Measurements from ENCODE around the gene MPP1.

Gene MPP1

GRCh38 chrX:154793084-154793795, 12.0 kb downstream of the MPP1 start:
- H3K36me3 ChIP-seq (ENCODE audit: insufficient read depth): no peaks in the 10 kb centered on the region
- no peak overlapping the region for H3K4me2 ChIP-seq
- no peaks in the 10 kb centered on the region for H3K4me1 ChIP-seq (ENCODE audit: low read depth, poor library complexity, severe bottlenecking)
- no peak overlapping the region for H3K27ac ChIP-seq
- H3K4me3 ChIP-seq (IDR thresholded peaks at IDR 0.05; ENCODE audit: insufficient read depth, low read depth, low read length): no peak overlapping the region
- no peaks in the 10 kb centered on the region for H3K79me2 ChIP-seq (ENCODE audit: insufficient read depth, low read depth)
- no peak overlapping the region for H2AFZ ChIP-seq (ENCODE audit: low read depth)
- TF ChIP-seq, protein P1, sequence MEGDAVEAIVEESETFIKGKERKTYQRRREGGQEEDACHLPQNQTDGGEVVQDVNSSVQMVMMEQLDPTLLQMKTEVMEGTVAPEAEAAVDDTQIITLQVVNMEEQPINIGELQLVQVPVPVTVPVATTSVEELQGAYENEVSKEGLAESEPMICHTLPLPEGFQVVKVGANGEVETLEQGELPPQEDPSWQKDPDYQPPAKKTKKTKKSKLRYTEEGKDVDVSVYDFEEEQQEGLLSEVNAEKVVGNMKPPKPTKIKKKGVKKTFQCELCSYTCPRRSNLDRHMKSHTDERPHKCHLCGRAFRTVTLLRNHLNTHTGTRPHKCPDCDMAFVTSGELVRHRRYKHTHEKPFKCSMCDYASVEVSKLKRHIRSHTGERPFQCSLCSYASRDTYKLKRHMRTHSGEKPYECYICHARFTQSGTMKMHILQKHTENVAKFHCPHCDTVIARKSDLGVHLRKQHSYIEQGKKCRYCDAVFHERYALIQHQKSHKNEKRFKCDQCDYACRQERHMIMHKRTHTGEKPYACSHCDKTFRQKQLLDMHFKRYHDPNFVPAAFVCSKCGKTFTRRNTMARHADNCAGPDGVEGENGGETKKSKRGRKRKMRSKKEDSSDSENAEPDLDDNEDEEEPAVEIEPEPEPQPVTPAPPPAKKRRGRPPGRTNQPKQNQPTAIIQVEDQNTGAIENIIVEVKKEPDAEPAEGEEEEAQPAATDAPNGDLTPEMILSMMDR (conservative IDR thresholded peaks at IDR 0.05; ENCODE audit: low read depth, low read length): no peak
- H4K20me1 ChIP-seq (ENCODE audit: insufficient read depth): no peaks in the 10 kb centered on the region
- no peak overlapping the region for H3K9ac ChIP-seq
- no peaks in the 10 kb centered on the region for H3K27me3 ChIP-seq (ENCODE audit: insufficient read depth, low read depth)

DNA sequence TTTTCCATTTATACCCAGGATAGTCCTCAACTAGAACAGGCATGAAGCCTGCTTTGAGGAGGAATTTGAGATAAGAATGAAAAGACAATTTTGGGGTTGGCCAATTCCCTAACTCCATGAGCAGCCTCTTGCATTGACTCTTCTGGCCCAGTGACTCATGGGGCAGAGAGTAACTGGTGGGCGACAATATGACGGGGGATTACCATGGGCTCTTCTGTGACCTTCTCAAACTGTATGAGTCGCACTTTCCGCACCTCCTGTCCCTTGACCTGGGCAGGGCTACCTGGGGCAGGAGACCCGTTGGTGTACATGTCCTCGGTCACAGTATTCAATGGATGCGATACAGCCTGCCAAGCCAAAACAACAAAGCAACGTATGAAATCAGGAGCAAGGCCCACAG, 13.3 kb downstream of the MPP1 start:
- Histone ChIP-seq H3K9ac (no peak overlapping the region), H3K4me2 (no peak overlapping the region), H4K20me1 (ENCODE audit: insufficient read depth) (no peaks in the 10 kb centered on the region), H3K4me3 (IDR thresholded peaks at IDR 0.05; ENCODE audit: insufficient read depth, low read depth, low read length) (no peak overlapping the region), H3K27me3 (ENCODE audit: insufficient read depth, low read depth) (no peaks in the 10 kb centered on the region), H3K27ac (no peak overlapping the region), H3K4me1 (ENCODE audit: low read depth, poor library complexity, severe bottlenecking) (no peaks in the 10 kb centered on the region), H3K36me3 (ENCODE audit: insufficient read depth) (no peaks in the 10 kb centered on the region), H2AFZ (ENCODE audit: low read depth) (no peak overlapping the region), H3K79me2 (ENCODE audit: insufficient read depth, low read depth) (no peaks in the 10 kb centered on the region)
- TF ChIP-seq, protein P1 (conservative IDR thresholded peaks at IDR 0.05; ENCODE audit: low read depth, low read length): no peak

DNA sequence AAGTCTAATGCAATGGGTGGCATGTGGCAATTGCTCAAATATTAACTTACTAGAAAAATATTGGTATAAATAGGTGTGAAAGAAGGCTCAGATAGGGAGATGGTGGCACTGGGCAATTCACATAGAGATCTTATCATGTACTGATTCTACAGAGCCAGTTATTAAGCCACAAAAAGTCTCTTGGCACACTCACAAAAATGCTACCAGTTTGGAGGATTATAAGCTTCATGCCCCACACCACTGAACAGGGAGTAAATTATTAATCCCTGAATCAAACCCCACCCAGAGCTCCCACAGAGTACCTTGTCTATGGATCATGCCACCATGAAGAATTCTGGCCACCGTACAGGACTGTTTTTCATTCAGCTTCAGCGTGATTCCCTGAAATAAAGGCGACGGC, 13.8 kb downstream of the MPP1 start:
- H3K4me1 ChIP-seq (ENCODE audit: low read depth, poor library complexity, severe bottlenecking): no peaks in the 10 kb centered on the region
- H3K27ac ChIP-seq: no peak overlapping the region
- H3K9ac ChIP-seq: no peak overlapping the region
- no peak overlapping the region for H3K4me3 ChIP-seq (IDR thresholded peaks at IDR 0.05; ENCODE audit: insufficient read depth, low read depth, low read length)
- no peaks in the 10 kb centered on the region for H3K27me3 ChIP-seq (ENCODE audit: insufficient read depth, low read depth)
- TF ChIP-seq, protein P1 (conservative IDR thresholded peaks at IDR 0.05; ENCODE audit: low read depth, low read length): no peak
- H3K4me2 ChIP-seq: no peak overlapping the region
- no peaks in the 10 kb centered on the region for H3K36me3 ChIP-seq (ENCODE audit: insufficient read depth)
- H4K20me1 ChIP-seq (ENCODE audit: insufficient read depth): no peaks in the 10 kb centered on the region
- H2AFZ ChIP-seq (ENCODE audit: low read depth): no peak overlapping the region
- H3K79me2 ChIP-seq (ENCODE audit: insufficient read depth, low read depth): no peaks in the 10 kb centered on the region

GRCh38 chrX:154785716-154786115, 19.6 kb downstream of the MPP1 start:
- H4K20me1 ChIP-seq (ENCODE audit: insufficient read depth): no peaks in the 10 kb centered on the region
- no peaks in the 10 kb centered on the region for H3K4me1 ChIP-seq (ENCODE audit: low read depth, poor library complexity, severe bottlenecking)
- no peaks in the 10 kb centered on the region for H3K79me2 ChIP-seq (ENCODE audit: insufficient read depth, low read depth)
- no peak overlapping the region for H3K4me2 ChIP-seq
- TF ChIP-seq, protein P1 (conservative IDR thresholded peaks at IDR 0.05; ENCODE audit: low read depth, low read length): no peak
- no peak overlapping the region for H2AFZ ChIP-seq (ENCODE audit: low read depth)
- H3K9ac ChIP-seq: no peak overlapping the region
- H3K4me3 ChIP-seq (IDR thresholded peaks at IDR 0.05; ENCODE audit: insufficient read depth, low read depth, low read length): no peak overlapping the region
- H3K27ac ChIP-seq: no peak overlapping the region
- no peaks in the 10 kb centered on the region for H3K36me3 ChIP-seq (ENCODE audit: insufficient read depth)
- no peaks in the 10 kb centered on the region for H3K27me3 ChIP-seq (ENCODE audit: insufficient read depth, low read depth)
